ENCODE data around the gene USF3. TPM values are rescaled to one million over a fixed set of nuclear protein-coding genes. Genes with fewer than 3 reads are reported as not detected.

USF3 gene
- total and polyA plus RNA-seq, 4 donors: 4.6 to 16.0 (median 11.4) TPM

DNA sequence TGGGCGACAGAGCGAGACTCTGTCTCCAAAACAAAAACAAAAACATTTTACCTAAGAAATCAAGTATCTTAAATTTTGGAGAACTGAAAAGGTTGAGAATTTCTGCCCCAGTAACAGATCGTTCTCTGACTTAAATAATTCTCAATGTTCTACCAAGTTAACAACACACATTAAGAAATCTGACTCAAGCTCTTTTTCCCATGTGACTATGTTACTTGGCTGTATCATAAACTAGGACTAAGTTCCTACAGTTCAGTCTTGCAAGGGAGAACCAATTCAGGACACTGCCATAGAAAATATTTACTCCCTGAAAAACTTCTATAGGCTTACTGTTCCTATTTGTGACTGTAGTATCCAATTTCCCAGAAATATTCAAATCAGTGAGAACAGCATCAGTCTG lies 20.9 kb upstream of the USF3 start (continued):
- TF ChIP-seq GABPA (IDR thresholded peaks at IDR 0.05 in 1 of 2, conservative IDR thresholded peaks at IDR 0.05 in 1 of 2) (no peak), HNF4A (conservative IDR thresholded peaks at IDR 0.05) (no peak), NR2F2 (IDR thresholded peaks at IDR 0.05) (no peak)

- no peak for TF ChIP-seq TAF1 (conservative IDR thresholded peaks at IDR 0.05)
- no peak for TF ChIP-seq CTCF (IDR thresholded peaks at IDR 0.05; ENCODE audit: low read depth, low read length, missing input control)
- no peak for TF ChIP-seq SP1 (IDR thresholded peaks at IDR 0.05)
- no peak for TF ChIP-seq YY1 (IDR thresholded peaks at IDR 0.05)
- no peak for TF ChIP-seq RAD21 (IDR thresholded peaks at IDR 0.05)
- TF ChIP-seq, protein P1, sequence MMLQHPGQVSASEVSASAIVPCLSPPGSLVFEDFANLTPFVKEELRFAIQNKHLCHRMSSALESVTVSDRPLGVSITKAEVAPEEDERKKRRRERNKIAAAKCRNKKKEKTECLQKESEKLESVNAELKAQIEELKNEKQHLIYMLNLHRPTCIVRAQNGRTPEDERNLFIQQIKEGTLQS (IDR thresholded peaks at IDR 0.05): no peak
- TF ChIP-seq MAX (IDR thresholded peaks at IDR 0.05): no peak
- TF ChIP-seq JUND (IDR thresholded peaks at IDR 0.05): no peak
- Histone ChIP-seq H3K4me3 (ENCODE audit: low read depth in 1 of 3, low read length in 3 of 3) (no peak overlapping the region), H3K36me3 (ENCODE audit: control insufficient read depth in 4 of 4, insufficient read depth in 3 of 4, low read depth in 1 of 4, low read length in 3 of 4) (peaks cover 0 to 2% (median under 1%) of the 10 kb centered on the region in 4 donors), H3K27ac (ENCODE audit: low read depth in 1 of 2, low read length in 2 of 2) (no peak overlapping the region), H3K27me3 (ENCODE audit: control insufficient read depth in 4 of 4, insufficient read depth in 4 of 4, low read length in 3 of 4) (no peaks in the 10 kb centered on the region), H3K4me1 (ENCODE audit: control insufficient read depth in 4 of 4, insufficient read depth in 4 of 4, low read length in 3 of 4) (peaks cover 0 to 1% (median 0%) of the 10 kb centered on the region in 4 donors), H3K9me3 (ENCODE audit: control insufficient read depth in 4 of 4, low read length in 3 of 4) (no peaks in the 10 kb centered on the region), H3K9ac (ENCODE audit: low read depth in 1 of 2, low read length in 2 of 2) (no peak overlapping the region)
- 72% methylated on average over 1 of the region's 1 CpG for WGBS
- DNase-seq (ENCODE audit: low spot score): no peak
Observed at GRCh38 chr3:113714702-113715101, 18.3 kb upstream of the USF3 start.

GRCh38 chr3:113712129-113712528 lies 15.7 kb upstream of the USF3 start:
- H3K27ac ChIP-seq (ENCODE audit: low read depth in 1 of 2, low read length in 2 of 2): no peak overlapping the region
- no peaks in the 10 kb centered on the region for H3K27me3 ChIP-seq (ENCODE audit: control insufficient read depth in 4 of 4, insufficient read depth in 4 of 4, low read length in 3 of 4)
- WGBS: 58% methylated on average over 3 of the region's 3 CpGs
- H3K4me3 ChIP-seq (ENCODE audit: low read depth in 1 of 3, low read length in 3 of 3): no peak overlapping the region
- no peak overlapping the region for H3K9ac ChIP-seq (ENCODE audit: low read depth in 1 of 2, low read length in 2 of 2)
- TF ChIP-seq MAX (IDR thresholded peaks at IDR 0.05) (no peak), NR2F2 (IDR thresholded peaks at IDR 0.05) (no peak), YY1 (IDR thresholded peaks at IDR 0.05) (no peak), SP1 (IDR thresholded peaks at IDR 0.05) (no peak), HNF4G (IDR thresholded peaks at IDR 0.05) (no peak), ZBTB33 (IDR thresholded peaks at IDR 0.05) (no peak), RAD21 (IDR thresholded peaks at IDR 0.05) (no peak), RXRA (IDR thresholded peaks at IDR 0.05) (no peak), GABPA (IDR thresholded peaks at IDR 0.05 in 1 of 2, conservative IDR thresholded peaks at IDR 0.05 in 1 of 2) (no peak), JUND (IDR thresholded peaks at IDR 0.05) (no peak), TAF1 (conservative IDR thresholded peaks at IDR 0.05) (no peak), EGR1 (IDR thresholded peaks at IDR 0.05; ENCODE audit: low read depth in 2 of 2) (no peak), FOXA2 (IDR thresholded peaks at IDR 0.05) (no peak), CTCF (IDR thresholded peaks at IDR 0.05; ENCODE audit: low read depth, low read length, missing input control) (no peak), HNF4A (conservative IDR thresholded peaks at IDR 0.05) (no peak), FOXA1 (IDR thresholded peaks at IDR 0.05) (no peak)
- TF ChIP-seq, protein P1 (IDR thresholded peaks at IDR 0.05): no peak
- TF ChIP-seq, protein P2, sequence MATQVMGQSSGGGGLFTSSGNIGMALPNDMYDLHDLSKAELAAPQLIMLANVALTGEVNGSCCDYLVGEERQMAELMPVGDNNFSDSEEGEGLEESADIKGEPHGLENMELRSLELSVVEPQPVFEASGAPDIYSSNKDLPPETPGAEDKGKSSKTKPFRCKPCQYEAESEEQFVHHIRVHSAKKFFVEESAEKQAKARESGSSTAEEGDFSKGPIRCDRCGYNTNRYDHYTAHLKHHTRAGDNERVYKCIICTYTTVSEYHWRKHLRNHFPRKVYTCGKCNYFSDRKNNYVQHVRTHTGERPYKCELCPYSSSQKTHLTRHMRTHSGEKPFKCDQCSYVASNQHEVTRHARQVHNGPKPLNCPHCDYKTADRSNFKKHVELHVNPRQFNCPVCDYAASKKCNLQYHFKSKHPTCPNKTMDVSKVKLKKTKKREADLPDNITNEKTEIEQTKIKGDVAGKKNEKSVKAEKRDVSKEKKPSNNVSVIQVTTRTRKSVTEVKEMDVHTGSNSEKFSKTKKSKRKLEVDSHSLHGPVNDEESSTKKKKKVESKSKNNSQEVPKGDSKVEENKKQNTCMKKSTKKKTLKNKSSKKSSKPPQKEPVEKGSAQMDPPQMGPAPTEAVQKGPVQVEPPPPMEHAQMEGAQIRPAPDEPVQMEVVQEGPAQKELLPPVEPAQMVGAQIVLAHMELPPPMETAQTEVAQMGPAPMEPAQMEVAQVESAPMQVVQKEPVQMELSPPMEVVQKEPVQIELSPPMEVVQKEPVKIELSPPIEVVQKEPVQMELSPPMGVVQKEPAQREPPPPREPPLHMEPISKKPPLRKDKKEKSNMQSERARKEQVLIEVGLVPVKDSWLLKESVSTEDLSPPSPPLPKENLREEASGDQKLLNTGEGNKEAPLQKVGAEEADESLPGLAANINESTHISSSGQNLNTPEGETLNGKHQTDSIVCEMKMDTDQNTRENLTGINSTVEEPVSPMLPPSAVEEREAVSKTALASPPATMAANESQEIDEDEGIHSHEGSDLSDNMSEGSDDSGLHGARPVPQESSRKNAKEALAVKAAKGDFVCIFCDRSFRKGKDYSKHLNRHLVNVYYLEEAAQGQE (IDR thresholded peaks at IDR 0.05): no peak
- no peaks in the 10 kb centered on the region for H3K4me1 ChIP-seq (ENCODE audit: control insufficient read depth in 4 of 4, insufficient read depth in 4 of 4, low read length in 3 of 4)
- H3K9me3 ChIP-seq (ENCODE audit: control insufficient read depth in 4 of 4, low read length in 3 of 4): no peaks in the 10 kb centered on the region
- H3K36me3 ChIP-seq (ENCODE audit: control insufficient read depth in 4 of 4, insufficient read depth in 3 of 4, low read depth in 1 of 4, low read length in 3 of 4): no peaks in the 10 kb centered on the region
- DNase-seq (ENCODE audit: low spot score): no peak

All from liver (tissue), 9 donors.